ENCODE results near the gene WDR64. TPM values are rescaled to one million over a fixed set of nuclear protein-coding genes. Genes with fewer than 3 reads are reported as not detected.
A peak's percentile ranks its signal among the peaks of the same experiment; 100 is the strongest.

The WDR64 gene
- total RNA-seq, 2 experiments from 2014 or later = 0.21 to 0.31 TPM

DNA sequence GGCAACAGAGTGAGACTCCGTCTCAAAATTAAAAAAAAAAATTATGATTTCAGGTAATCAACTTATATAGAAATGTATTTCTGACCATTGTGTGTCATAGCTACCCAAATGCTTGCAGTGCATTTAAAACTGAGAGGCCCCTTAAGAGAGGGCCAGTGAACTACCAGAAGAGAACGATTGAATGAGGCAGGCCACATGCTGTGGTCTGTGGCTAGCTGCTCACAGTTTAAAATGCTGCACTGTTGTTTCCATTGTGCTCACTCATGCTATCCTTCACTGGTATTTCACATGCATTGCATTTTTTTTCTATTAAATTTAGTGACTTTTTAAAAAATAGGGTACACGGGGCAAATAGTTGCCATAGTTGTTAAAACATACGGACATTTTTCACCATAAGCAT, 37.9 kb upstream of the WDR64 start:
- H3K4me3 Mint-ChIP-seq = no peak overlapping the region
- peaks cover 6% of the 10 kb centered on the region for H3K4me1 Mint-ChIP-seq (ENCODE audit: low read depth)
- no peak overlapping the region for H3K27ac Mint-ChIP-seq
- POLR2A ChIA-PET = interaction anchor here (0.7 kb wide), 1 partner anchor 1324 kb away, joined by 3 read pairs; no protein-coding TSS in a partner anchor
- no peaks in the 10 kb centered on the region for H3K36me3 Mint-ChIP-seq (ENCODE audit: low read depth)
- DNase-seq (no peak), ATAC-seq (peak; percentile 52)
- H3K9me3 Mint-ChIP-seq (ENCODE audit: insufficient read depth) = no peaks in the 10 kb centered on the region
- H3K27me3 Mint-ChIP-seq (ENCODE audit: low read depth) = no peaks in the 10 kb centered on the region
- CTCF ChIA-PET = interaction anchor here (0.8 to 1.8 kb wide), 5 partner anchors 8 to 233 kb away, joined by 3 to 5 read pairs (median 3); no protein-coding TSS in a partner anchor

DNA sequence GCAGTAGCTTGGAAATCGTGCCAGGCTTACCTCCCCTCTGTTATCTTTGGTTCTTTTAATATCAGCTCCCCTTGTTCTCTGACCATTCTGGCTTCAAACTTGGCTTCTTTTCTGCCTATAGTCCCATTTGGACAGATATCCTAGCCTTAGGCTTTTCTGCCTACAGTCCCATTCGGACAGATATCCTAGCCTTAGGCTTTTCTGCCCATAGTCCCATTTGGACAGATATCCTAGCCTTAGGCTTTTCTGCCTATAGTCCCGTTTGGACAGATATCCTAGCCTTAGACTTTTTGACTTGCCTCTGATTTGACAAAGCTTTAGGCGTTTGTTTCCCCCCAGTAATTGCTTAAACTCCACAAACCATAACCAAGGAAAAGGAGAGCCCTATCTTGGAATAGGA, 37.5 kb upstream of the WDR64 start:
- Mint-ChIP-seq H3K4me1 (ENCODE audit: low read depth) (peaks cover 6% of the 10 kb centered on the region), H3K27ac (no peak overlapping the region), H3K9me3 (ENCODE audit: insufficient read depth) (no peaks in the 10 kb centered on the region), H3K27me3 (ENCODE audit: low read depth) (no peaks in the 10 kb centered on the region), H3K4me3 (no peak overlapping the region), H3K36me3 (ENCODE audit: low read depth) (no peaks in the 10 kb centered on the region)
- ChIA-PET CTCF (interaction anchor here (0.8 to 1.8 kb wide), 5 partner anchors 8 to 233 kb away, joined by 3 to 5 read pairs (median 3); no protein-coding TSS in a partner anchor), POLR2A (interaction anchor here (0.7 kb wide), 1 partner anchor 1324 kb away, joined by 3 read pairs; no protein-coding TSS in a partner anchor)
- DNase-seq (no peak), ATAC-seq (no peak)

DNA sequence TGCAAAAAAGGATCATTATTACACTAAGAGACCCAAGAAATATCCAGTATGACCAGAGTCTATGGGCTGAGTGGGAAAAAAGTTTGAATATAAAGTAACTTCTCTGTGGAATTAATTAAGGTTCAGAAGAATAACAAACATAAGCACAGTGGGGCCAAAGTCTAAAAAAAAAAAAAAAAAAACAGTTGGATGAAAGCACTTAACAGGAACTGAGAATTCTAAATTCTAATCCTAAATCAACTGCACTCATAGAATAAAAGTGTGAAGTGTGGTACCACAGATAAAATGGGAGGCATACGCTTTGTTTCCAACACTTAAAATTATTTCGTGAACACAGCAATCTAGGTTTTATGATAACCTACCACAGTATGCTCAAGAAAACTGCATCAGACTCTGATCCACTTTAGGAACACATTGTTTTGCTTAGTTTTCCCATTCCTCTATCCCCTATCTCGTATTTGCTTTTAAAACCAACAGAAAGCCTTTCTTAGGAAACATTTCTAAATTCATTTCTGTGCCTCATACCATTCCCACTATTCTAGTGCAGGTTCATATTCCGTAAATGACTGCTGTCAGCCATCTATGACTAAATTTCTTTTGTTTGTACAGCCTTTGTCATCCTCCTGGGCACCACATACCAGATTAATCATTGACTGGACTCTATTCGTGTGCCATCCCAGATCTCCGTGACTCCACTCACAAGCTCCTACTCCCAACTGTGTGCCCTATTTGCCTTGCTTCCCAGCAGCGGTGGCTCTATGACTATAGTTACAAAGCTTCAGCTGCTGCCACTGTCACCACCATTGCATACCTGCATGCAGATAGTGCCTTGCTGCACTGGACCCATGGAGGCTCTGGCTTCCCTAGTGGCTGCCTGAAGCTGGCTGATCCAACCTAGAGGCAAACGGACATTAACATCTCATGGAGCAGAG, 36.8 kb upstream of the WDR64 start:
- POLR2A ChIA-PET = no interaction called here
- Mint-ChIP-seq H3K27ac (no peak overlapping the region), H3K4me3 (no peak overlapping the region), H3K4me1 (ENCODE audit: low read depth) (peaks cover 6% of the 10 kb centered on the region), H3K27me3 (ENCODE audit: low read depth) (no peaks in the 10 kb centered on the region), H3K36me3 (ENCODE audit: low read depth) (no peaks in the 10 kb centered on the region), H3K9me3 (ENCODE audit: insufficient read depth) (no peaks in the 10 kb centered on the region)
- DNase-seq (no peak), ATAC-seq (no peak)
- CTCF ChIA-PET = interaction anchor here (1.0 to 1.8 kb wide), 2 partner anchors 9 to 11 kb away, joined by 3 to 4 read pairs; no protein-coding TSS in a partner anchor

DNA sequence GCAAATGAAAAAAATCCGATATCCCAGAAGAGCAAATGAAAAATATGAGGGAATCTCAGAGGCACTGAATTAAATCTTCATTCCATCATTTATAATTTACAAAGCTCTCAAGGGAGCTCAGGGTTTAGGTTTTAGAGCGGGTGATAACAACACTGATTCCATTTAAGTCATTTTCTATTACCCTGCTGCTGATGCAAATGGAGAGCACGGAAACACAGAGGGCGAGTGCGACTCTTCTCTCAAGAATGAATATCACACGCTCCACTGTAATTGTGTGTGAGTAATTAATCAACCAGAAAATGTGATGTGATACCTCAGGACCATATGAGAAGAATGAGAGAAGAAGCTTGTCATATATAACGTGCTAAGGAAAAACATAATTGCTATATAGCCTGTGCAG, 34.7 kb upstream of the WDR64 start:
- H3K27ac Mint-ChIP-seq = no peak overlapping the region
- no peaks in the 10 kb centered on the region for H3K9me3 Mint-ChIP-seq (ENCODE audit: insufficient read depth)
- CTCF ChIA-PET = interaction anchor here (0.7 to 1.1 kb wide), 3 partner anchors 9 to 217 kb away, joined by 3 read pairs; no protein-coding TSS in a partner anchor
- H3K4me1 Mint-ChIP-seq (ENCODE audit: low read depth) = peaks cover 6% of the 10 kb centered on the region
- DNase-seq (no peak), ATAC-seq (no peak)
- POLR2A ChIA-PET = no interaction called here
- no peaks in the 10 kb centered on the region for H3K27me3 Mint-ChIP-seq (ENCODE audit: low read depth)
- H3K36me3 Mint-ChIP-seq (ENCODE audit: low read depth) = peaks cover 3% of the 10 kb centered on the region
- no peak overlapping the region for H3K4me3 Mint-ChIP-seq

DNA sequence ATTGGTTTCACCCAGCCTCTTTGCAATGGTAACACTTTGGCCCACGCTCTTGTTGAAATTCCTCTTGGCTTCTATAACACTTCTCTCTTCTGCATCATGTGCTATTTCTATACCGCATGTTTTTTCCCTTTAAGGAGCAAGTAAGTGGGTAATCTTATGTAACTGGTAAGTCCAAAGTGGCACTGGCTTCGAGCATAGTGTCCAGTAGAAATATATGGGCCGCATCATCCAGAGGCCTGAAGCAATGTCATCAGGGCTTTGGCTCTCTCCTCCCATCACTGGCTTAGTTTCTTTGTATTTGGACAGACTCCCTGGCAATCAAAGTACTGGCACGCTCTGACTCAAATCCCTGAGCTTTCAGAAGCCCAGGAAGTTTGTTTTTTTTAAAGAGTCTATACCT, 29.4 kb upstream of the WDR64 start:
- Mint-ChIP-seq H3K27ac (no peak overlapping the region), H3K36me3 (ENCODE audit: low read depth) (peaks cover 3% of the 10 kb centered on the region), H3K27me3 (ENCODE audit: low read depth) (no peaks in the 10 kb centered on the region), H3K4me3 (no peak overlapping the region), H3K9me3 (ENCODE audit: insufficient read depth) (no peaks in the 10 kb centered on the region), H3K4me1 (ENCODE audit: low read depth) (peaks cover 3% of the 10 kb centered on the region)
- ATAC-seq (no peak), DNase-seq (no peak)
- POLR2A ChIA-PET = no interaction called here
- CTCF ChIA-PET = interaction anchor here (0.6 to 5.2 kb wide), 2 partner anchors 11 to 1901 kb away, joined by 3 to 28 read pairs; no protein-coding TSS in a partner anchor

DNA sequence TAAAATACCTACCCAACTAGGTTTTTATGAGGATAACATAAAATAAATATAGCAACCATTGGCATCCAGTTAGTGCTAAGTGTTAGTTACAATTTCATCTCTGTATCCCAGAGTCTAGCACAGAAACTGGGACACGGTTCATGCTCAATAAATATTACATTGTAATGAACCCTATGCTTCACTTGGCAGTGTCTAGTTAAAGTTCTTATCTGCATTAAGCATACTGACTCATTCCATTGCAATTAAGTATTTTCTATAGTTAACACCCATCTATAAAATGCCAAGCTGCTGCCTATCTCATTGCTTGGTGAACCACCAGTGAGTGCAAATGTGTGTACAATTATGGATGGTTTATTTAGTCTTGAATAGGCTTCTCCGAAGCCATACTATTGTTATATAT, 27.1 kb upstream of the WDR64 start:
- Mint-ChIP-seq H3K4me1 (ENCODE audit: low read depth) (peaks cover 14% of the 10 kb centered on the region), H3K4me3 (no peak overlapping the region), H3K27ac (no peak overlapping the region), H3K27me3 (ENCODE audit: low read depth) (no peaks in the 10 kb centered on the region), H3K9me3 (ENCODE audit: insufficient read depth) (no peaks in the 10 kb centered on the region), H3K36me3 (ENCODE audit: low read depth) (peaks cover 3% of the 10 kb centered on the region)
- DNase-seq (no peak), ATAC-seq (no peak)
- ChIA-PET POLR2A (no interaction called here), CTCF (interaction anchor here (1.3 kb wide), 1 partner anchor 14 kb away, joined by 6 read pairs; no protein-coding TSS in a partner anchor)

DNA sequence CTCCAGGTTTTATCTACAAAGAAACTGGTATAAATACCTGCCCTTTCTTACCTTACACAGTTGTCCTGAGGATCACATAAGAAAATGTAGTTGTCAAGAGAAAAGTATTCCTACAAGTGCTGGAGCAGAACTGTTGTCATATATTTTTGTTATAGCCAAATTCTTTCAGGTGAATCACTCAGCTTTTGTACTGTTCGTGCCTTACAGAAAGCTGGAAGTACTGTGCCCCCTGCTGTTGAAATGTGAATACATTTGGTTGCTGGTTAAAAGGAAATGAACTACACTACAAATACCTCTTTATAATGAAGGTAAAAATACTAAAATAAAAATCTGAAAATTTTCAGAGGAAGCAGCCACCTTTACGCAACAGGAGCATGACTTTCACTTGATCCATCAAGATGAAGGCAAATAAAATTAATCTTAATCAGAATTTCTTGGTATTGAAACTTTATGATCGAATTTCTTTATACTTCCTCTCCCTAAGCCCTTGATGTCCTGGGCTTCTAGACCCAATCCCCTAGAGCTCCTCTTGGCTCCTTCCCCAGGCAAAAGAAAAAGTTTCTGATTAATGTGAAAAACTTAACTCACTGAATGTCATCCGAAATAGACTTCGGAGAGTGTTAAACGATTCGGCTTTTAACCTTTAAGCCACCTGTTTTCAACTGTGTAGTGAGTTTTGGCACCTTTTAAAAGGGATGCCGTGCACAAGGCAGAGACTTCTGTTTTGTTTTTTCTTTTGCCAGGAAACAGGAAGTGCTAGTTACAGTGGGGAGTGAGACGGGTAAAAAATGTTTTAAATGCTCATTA, 24.4 kb upstream of the WDR64 start:
- peak overlapping the region; percentile 69 for H3K4me3 Mint-ChIP-seq
- DNase-seq (peak; percentile 66), ATAC-seq (peak; percentile 84)
- peaks cover 11% of the 10 kb centered on the region for H3K36me3 Mint-ChIP-seq (ENCODE audit: low read depth)
- peaks cover 25% of the 10 kb centered on the region for H3K4me1 Mint-ChIP-seq (ENCODE audit: low read depth)
- ChIA-PET CTCF (interaction anchor here (0.6 to 2.7 kb wide), 11 partner anchors 11 to 219 kb away, joined by 3 to 57 read pairs (median 5); partner anchors contain the start of genes CHML, FH and OPN3), POLR2A (interaction anchor here (0.7 to 1.5 kb wide), 2 partner anchors 13 to 1903 kb away, joined by 3 read pairs; partner anchors contain the start of genes CHML and OPN3)
- peak overlapping the region; percentile 89 for H3K27ac Mint-ChIP-seq
- no peaks in the 10 kb centered on the region for H3K9me3 Mint-ChIP-seq (ENCODE audit: insufficient read depth)
- no peaks in the 10 kb centered on the region for H3K27me3 Mint-ChIP-seq (ENCODE audit: low read depth)

DNA sequence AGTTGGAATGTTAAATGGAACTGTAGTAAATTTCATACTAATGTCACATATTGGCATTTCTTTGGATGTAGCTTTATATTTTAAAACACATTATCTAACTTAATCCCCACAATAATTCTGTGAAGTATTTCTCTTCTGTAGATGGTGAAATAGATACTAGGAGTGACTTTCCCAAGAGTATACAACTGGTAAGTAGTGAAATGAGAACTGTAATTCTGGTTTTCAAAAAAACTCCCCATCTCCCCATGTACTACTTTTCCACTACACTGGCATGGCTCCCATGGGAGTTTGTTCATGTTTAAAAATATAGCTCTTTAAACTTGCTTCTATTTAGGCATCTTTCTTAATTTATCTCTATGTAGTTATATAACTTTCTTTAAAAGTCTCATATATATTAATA, 22.1 kb upstream of the WDR64 start:
- ATAC-seq (no peak), DNase-seq (no peak)
- no peaks in the 10 kb centered on the region for H3K27me3 Mint-ChIP-seq (ENCODE audit: low read depth)
- no peak overlapping the region for H3K27ac Mint-ChIP-seq
- no peak overlapping the region for H3K4me3 Mint-ChIP-seq
- peaks cover 23% of the 10 kb centered on the region for H3K36me3 Mint-ChIP-seq (ENCODE audit: low read depth)
- peaks cover 25% of the 10 kb centered on the region for H3K4me1 Mint-ChIP-seq (ENCODE audit: low read depth)
- no peaks in the 10 kb centered on the region for H3K9me3 Mint-ChIP-seq (ENCODE audit: insufficient read depth)
- CTCF ChIA-PET = interaction anchor here (1.5 to 1.9 kb wide), 4 partner anchors 10 to 24 kb away, joined by 3 to 8 read pairs (median 5); partner anchors contain the start of genes CHML and OPN3
- POLR2A ChIA-PET = no interaction called here

DNA sequence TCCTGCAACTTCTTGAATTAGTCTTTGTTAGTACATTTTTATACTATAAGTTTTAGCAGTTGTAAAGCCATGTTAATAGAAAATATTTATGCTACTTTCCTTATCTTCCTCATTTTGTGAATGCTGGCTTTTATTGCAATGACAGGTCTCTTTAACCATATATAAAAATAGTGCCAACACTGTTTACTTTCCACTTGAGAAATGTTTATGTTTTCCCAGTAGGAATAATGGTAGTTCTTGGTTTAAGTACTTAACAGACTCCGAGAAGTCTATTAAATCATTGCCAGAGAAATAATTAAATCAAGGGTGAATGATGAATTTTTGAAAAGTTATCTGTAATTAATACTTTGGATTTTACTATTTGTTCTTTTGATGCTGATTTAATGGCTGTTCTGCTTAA, 21.6 kb upstream of the WDR64 start:
- ChIA-PET POLR2A (no interaction called here), CTCF (interaction anchor here (1.5 to 1.9 kb wide), 3 partner anchors 10 to 25 kb away, joined by 3 to 8 read pairs (median 7); partner anchors contain the start of genes CHML and OPN3)
- no peaks in the 10 kb centered on the region for H3K9me3 Mint-ChIP-seq (ENCODE audit: insufficient read depth)
- ATAC-seq (no peak), DNase-seq (no peak)
- H3K27me3 Mint-ChIP-seq (ENCODE audit: low read depth) = no peaks in the 10 kb centered on the region
- peaks cover 30% of the 10 kb centered on the region for H3K4me1 Mint-ChIP-seq (ENCODE audit: low read depth)
- no peak overlapping the region for H3K27ac Mint-ChIP-seq
- peaks cover 28% of the 10 kb centered on the region for H3K36me3 Mint-ChIP-seq (ENCODE audit: low read depth)
- no peak overlapping the region for H3K4me3 Mint-ChIP-seq

DNA sequence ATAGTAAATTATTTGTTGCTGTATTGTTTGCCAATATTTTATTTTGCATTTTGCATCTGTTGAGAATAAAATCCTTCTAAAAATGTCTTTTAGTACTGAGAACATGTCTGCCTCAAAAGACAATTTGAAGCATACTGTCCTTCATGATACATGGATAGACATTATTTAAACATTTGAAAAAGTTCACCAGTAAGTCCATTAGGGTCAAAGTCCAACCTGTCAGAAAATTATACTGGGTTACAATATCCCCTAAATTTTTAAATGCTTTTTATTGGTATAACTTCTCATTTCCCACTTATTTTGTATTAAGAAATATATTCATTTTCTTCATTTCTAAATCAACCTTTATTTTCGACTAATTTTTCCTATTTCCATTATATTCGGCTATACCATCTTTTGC, 21.2 kb upstream of the WDR64 start:
- CTCF ChIA-PET = no interaction called here
- no peaks in the 10 kb centered on the region for H3K9me3 Mint-ChIP-seq (ENCODE audit: insufficient read depth)
- H3K4me3 Mint-ChIP-seq = no peak overlapping the region
- ATAC-seq (no peak), DNase-seq (no peak)
- H3K36me3 Mint-ChIP-seq (ENCODE audit: low read depth) = peaks cover 30% of the 10 kb centered on the region
- POLR2A ChIA-PET = no interaction called here
- H3K27ac Mint-ChIP-seq = no peak overlapping the region
- H3K27me3 Mint-ChIP-seq (ENCODE audit: low read depth) = no peaks in the 10 kb centered on the region
- peaks cover 34% of the 10 kb centered on the region for H3K4me1 Mint-ChIP-seq (ENCODE audit: low read depth)

DNA sequence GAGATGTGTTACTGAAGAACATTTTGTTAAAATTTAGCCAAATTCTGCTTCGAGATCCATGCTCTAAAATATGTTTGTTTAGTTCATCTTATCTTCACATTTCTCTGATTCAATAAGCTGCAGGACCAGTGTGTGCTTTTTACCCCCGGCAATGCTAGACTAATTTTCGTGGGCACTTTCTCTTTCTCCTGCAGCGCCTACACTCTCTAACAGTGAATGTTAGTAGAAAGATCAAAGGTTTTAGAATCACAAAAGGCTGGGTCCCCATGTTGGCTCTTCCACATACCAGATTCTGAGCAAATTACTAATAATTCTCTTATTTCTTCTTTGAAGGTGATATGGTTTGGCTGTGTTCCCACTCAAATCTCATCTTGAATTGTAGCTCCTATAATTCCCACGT, 20.4 kb upstream of the WDR64 start:
- no peak for ATAC-seq
- CTCF ChIA-PET = no interaction called here

More for the DNA sequence above, 20.4 kb upstream of the WDR64 start:
- H3K4me3 Mint-ChIP-seq = peak overlapping the region; percentile 30
- no peak overlapping the region for H3K27ac Mint-ChIP-seq
- no peak for DNase-seq
- no peaks in the 10 kb centered on the region for H3K9me3 Mint-ChIP-seq (ENCODE audit: insufficient read depth)
- H3K27me3 Mint-ChIP-seq (ENCODE audit: low read depth) = no peaks in the 10 kb centered on the region
- POLR2A ChIA-PET = no interaction called here
- H3K4me1 Mint-ChIP-seq (ENCODE audit: low read depth) = peaks cover 35% of the 10 kb centered on the region
- peaks cover 34% of the 10 kb centered on the region for H3K36me3 Mint-ChIP-seq (ENCODE audit: low read depth)

All from activated CD8-positive, alpha-beta T cell treated with anti-CD3 and anti-CD28 coated beads, Interleukin-2, amount 10 ng/mL, durations not matched to agents 7 days and 5 days (primary cell).